Choroid plexus epithelial cell (primary cell): ENCODE results near the gene BRD3OS.
"Not testable (repeated sequence)": the region's sequence is repeated elsewhere in the genome, so short reads cannot be mapped to it uniquely, and the experiment has no call there.

Source experiments
- DNase-seq: peaks from one replicate; pipeline ENCODE4 v3.0.0-alpha.2; 2010; ENCODE audit warnings: low read depth
- H3K4me3 ChIP-seq: 2 replicates; pipeline ENCODE4 v1.5.1; 2011; ENCODE audit warnings: low read depth, mild to moderate bottlenecking, control low read depth, low read length, moderate library complexity
- CTCF ChIP-seq: conservative IDR thresholded peaks from 2 replicates; pipeline ENCODE4 v1.5.1; 2011; ENCODE audit warnings: low read depth, mild to moderate bottlenecking, control low read depth, inconsistent platforms, low read length, moderate library complexity

BRD3OS gene

DNA sequence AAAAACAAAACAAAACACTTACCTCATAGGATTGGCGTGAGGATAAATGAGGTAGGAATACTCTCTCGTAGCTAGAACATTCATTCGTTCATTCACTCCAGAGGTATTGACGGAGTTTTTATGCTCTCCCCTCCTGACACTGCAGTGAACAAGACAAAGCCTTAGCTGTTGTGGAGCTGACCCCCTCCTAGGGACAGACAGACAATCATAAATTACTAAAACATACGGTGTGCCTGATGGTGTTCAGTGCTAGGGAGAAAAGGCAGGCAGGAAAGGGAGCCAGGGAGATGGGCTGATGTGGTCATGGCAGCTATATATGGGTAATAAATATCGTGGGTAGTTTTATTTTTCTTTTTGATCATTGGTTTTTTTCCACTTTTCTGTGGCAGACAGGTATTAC lies 48.2 kb downstream of the BRD3OS start:
- no peak overlapping the region for H3K4me3 ChIP-seq
- no peak for TF ChIP-seq CTCF
- no peak for DNase-seq

- not testable (repeated sequence) for DNase-seq, H3K4me3 ChIP-seq
Observed at GRCh38 chr9:134075689-134076088, 50.4 kb downstream of the BRD3OS start.

GRCh38 chr9:134076644-134077043 lies 51.4 kb downstream of the BRD3OS start:
- H3K4me3 ChIP-seq, result no peak overlapping the region
- no peak for DNase-seq
- no peak for TF ChIP-seq CTCF
